ENCODE measurements around the gene STEEP1. TPM values are rescaled to one million over a fixed set of nuclear protein-coding genes. Genes with fewer than 3 reads are reported as not detected.

The STEEP1 gene
- 21.9 and 22.0 TPM in 2 replicates for total RNA-seq

DNA sequence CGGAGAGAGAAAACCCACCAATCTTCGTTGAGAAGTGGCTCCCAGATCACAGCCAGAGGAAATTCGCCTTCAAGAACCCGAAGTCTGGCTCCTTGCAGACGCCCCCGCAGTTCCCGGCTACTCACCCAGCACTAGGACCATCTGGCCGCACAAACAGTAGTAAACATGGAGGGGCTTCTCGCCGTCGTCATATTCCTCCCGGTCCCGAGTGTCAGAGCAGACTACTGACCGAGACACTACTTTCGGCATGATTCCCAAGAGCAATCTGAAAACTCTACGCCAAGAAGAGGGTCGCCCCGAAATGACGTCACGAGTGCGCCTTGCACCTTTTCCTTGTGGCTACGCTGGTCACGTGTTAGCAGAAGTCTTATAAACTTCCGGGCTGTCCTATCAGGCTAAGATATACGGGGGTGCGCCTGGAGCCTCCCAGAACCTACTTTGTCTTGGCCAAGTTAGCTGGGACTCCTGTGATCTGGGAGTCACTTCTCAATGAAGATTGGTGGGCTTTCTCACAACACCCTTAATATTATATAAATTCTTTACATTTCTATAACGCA is at the start of gene STEEP1:
STEEP1 (minus strand) TSS at position 303 of the 557 bp plus-strand sequence; CDS start at position 249, 54 bp downstream.
- H3K36me3 Mint-ChIP-seq (ENCODE audit: low read depth): peaks cover 3% of the 10 kb centered on the region
- no peaks in the 10 kb centered on the region for H3K9me3 Mint-ChIP-seq
- intact Hi-C loops (cut with micrococcal nuclease): loop anchor here (1.0 to 2.0 kb wide), 2 partner anchors 9 to 128 kb away; partner anchors contain the start of genes SEPTIN6 and UBE2A
- H3K27me3 Mint-ChIP-seq (ENCODE audit: low read depth): no peaks in the 10 kb centered on the region
- peak within 1 kb of the TSS; percentile 93 for H3K4me3 Mint-ChIP-seq (ENCODE audit: low read depth)
- H3K4me1 Mint-ChIP-seq (ENCODE audit: low read depth): peaks cover 11% of the 10 kb centered on the region
- DNase-seq (ENCODE audit: low spot score): peak; percentile 82
- H3K27ac Mint-ChIP-seq: peak within 1 kb of the TSS; percentile 89

DNA sequence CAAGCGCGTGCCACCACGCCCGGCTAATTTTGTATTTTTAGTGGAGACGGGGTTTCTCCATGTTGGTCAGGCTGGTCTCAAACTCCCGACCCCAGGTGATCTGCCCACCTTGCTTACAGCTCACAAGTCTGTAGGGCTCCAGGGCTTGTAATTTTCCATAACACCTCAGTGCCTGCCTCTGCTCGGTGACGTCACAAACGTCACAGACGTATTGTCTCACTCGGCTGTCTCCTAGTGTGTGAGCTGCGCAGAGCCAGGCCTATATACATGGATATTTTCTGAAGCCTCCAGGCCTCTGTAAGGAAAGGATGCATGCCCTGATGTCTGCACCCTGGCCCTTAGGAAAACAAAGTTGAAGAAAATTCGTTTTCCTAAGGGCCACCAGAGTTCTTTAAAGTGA is 49.6 kb upstream of the STEEP1 start:
- no peak overlapping the region for H3K27ac Mint-ChIP-seq
- H3K4me1 Mint-ChIP-seq (ENCODE audit: low read depth): peaks cover 3% of the 10 kb centered on the region
- H3K9me3 Mint-ChIP-seq: no peaks in the 10 kb centered on the region
- peaks cover 20% of the 10 kb centered on the region for H3K36me3 Mint-ChIP-seq (ENCODE audit: low read depth)
- no peak for DNase-seq (ENCODE audit: low spot score)
- intact Hi-C loops (cut with micrococcal nuclease): no loop called here
- no peaks in the 10 kb centered on the region for H3K27me3 Mint-ChIP-seq (ENCODE audit: low read depth)
- H3K4me3 Mint-ChIP-seq (ENCODE audit: low read depth): no peak overlapping the region

DNA sequence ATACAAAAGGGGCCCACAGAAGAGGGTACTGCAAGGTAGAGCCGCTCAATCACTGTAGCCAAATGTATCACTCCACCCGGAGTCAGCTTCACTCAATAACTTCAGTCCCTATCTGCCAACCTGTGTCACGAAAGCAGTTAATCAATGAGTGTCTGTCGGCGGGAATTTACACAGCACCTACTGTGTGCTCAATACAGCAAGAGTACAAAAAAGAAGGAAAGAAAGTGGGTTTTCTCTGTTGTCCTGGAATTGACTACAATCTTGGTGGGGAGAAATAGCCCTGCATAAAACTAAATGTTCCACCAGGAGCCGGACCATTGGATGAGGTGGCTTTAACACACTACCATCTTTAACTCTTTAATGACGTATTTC is 41.8 kb upstream of the STEEP1 start:
- no peak for DNase-seq (ENCODE audit: low spot score)
- Mint-ChIP-seq H3K36me3 (ENCODE audit: low read depth) (peaks cover 13% of the 10 kb centered on the region), H3K27ac (peak overlapping the region; percentile 96), H3K27me3 (ENCODE audit: low read depth) (no peaks in the 10 kb centered on the region), H3K9me3 (no peaks in the 10 kb centered on the region), H3K4me3 (ENCODE audit: low read depth) (peak overlapping the region; percentile 97), H3K4me1 (ENCODE audit: low read depth) (peaks cover 18% of the 10 kb centered on the region)
- intact Hi-C loops (cut with micrococcal nuclease): loop anchor here (2.0 to 10.0 kb wide), 6 partner anchors 40 to 184 kb away; partner anchors contain the start of genes RPL39 and SEPTIN6

DNA sequence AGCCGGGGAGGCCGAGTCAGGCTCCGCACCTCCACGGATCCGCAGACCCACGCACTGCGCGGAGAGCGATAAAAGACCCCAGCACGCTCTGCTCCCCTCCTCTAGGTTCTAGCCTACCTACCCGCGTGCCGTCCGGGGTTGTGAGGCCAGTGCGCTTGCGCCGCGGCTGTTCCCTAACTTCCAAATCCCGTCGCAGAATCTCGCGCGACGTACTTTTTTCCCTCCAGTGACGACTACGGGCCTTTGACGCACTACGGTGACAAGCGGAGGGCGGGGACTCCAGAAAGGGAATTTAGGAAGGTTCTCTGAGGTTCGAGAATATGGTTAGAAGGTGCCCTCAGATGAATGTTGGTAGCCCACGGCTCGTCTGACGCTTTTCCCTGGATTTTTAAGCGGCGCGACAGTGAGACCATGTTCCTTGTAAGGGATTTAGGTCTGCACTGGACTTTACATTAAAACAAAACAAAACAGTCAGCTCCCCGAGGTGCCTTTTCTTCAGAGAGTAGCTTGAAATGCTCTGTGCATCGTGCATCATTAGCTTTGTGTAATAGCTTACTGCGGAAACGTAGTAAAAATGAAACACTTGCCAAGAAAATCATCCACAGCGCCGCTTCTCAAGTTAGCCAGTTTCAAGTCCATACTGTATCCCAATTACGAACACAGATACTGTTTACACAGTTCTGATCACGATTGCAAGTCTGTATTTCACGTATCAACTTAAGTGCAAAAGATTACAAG is 41.2 kb upstream of the STEEP1 start, which contains the start of gene NKRF:
NKRF (minus strand) TSS at position 145 of the 738 bp plus-strand sequence.
- H3K27ac Mint-ChIP-seq: peak within 1 kb of the TSS; percentile 96
- H3K4me1 Mint-ChIP-seq (ENCODE audit: low read depth): peaks cover 20% of the 10 kb centered on the region
- peak within 1 kb of the TSS; percentile 97 for H3K4me3 Mint-ChIP-seq (ENCODE audit: low read depth)
- no peaks in the 10 kb centered on the region for H3K9me3 Mint-ChIP-seq
- peak; percentile 86 for DNase-seq (ENCODE audit: low spot score)
- peaks cover 17% of the 10 kb centered on the region for H3K36me3 Mint-ChIP-seq (ENCODE audit: low read depth)
- no peaks in the 10 kb centered on the region for H3K27me3 Mint-ChIP-seq (ENCODE audit: low read depth)
- intact Hi-C loops (cut with micrococcal nuclease): loop anchor here (2.0 to 10.0 kb wide), 6 partner anchors 41 to 184 kb away; partner anchors contain the start of genes RPL39 and SEPTIN6

DNA sequence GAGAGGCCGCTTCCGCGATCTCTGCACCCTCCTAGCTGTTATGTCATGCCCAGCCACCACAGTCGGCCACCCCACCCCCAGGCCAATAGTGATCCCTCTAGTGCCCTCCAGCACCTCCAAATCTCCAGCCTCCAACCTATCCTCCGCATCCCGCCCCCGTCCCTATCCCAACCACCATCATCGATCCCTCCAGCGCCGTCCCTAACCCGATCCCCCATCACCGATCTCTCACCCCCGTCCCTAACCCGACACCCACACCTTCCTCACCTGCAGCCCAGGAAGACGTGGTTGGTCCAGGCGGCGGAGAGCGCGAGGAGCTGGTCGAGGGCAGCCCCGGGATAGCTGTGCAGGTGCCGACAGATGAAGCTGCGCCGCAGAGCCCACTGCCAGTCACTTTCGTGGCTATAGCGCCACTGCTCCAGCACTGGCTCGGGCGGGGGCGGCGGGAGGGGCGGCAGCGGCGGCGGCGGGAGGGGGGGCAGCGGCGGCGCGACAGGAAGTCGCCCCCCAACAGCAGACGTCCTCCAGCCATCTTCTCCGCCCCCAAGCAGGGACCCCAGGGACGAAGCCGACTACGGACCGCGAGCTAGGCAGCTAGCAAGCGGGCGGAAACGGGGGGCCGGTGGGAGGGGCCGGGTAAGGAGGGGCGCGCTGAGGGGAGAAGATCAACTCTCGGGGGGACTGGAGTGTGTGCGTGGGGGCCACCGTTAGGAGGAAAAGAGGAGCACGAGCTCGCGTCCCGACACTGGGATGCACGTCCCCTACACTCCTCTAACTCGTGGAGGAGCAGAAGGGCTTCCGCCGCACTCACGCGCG is 40.5 kb upstream of the STEEP1 start:
- Mint-ChIP-seq H3K4me1 (ENCODE audit: low read depth) (peaks cover 20% of the 10 kb centered on the region), H3K36me3 (ENCODE audit: low read depth) (peaks cover 20% of the 10 kb centered on the region), H3K27me3 (ENCODE audit: low read depth) (no peaks in the 10 kb centered on the region), H3K4me3 (ENCODE audit: low read depth) (peak overlapping the region; percentile 97), H3K27ac (peak overlapping the region; percentile 96), H3K9me3 (no peaks in the 10 kb centered on the region)
- intact Hi-C loops (cut with micrococcal nuclease): loop anchor here (2.0 to 10.0 kb wide), 6 partner anchors 42 to 185 kb away; partner anchors contain the start of genes RPL39 and SEPTIN6
- peak; percentile 23 for DNase-seq (ENCODE audit: low spot score)

DNA sequence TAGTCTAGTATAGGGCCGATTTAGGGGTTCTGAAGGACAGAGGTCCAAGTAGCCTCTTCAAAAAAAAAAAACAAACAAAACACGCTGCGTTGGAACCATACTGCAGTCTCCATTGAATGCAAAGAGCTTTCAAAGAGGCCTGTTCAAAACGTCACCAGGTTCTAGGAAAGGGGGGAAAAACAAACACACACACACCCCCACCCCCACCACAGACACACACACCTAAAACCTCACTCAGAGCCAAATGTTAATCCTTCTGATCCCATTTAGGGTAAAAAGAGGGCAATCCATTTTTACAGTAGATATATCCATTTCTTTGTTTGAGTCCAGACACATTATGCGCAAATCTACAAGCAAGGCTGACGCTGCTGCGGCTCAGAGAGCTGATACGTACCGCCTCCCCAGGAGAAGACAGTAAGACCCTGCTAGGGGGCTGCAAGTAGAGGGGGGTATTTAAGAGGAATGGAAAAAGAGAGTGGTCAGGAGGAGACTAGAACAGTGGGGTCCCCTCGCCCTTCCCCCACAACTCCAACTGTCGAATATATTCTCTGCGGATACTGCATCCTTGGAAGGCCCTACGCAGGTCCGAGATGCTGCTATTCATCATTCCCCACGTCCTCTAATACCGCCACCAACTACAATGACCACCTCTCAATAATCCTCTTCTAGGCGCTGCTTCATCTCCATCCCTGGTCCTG is 39.7 kb upstream of the STEEP1 start:
- Mint-ChIP-seq H3K27ac (peak overlapping the region; percentile 91), H3K9me3 (no peaks in the 10 kb centered on the region), H3K27me3 (ENCODE audit: low read depth) (no peaks in the 10 kb centered on the region), H3K4me1 (ENCODE audit: low read depth) (peaks cover 17% of the 10 kb centered on the region), H3K36me3 (ENCODE audit: low read depth) (peaks cover 20% of the 10 kb centered on the region), H3K4me3 (ENCODE audit: low read depth) (peak overlapping the region; percentile 97)
- DNase-seq (ENCODE audit: low spot score): no peak
- intact Hi-C loops (cut with micrococcal nuclease): loop anchor here (5.0 to 10.0 kb wide), 4 partner anchors 42 to 147 kb away; no protein-coding TSS in a partner anchor

DNA sequence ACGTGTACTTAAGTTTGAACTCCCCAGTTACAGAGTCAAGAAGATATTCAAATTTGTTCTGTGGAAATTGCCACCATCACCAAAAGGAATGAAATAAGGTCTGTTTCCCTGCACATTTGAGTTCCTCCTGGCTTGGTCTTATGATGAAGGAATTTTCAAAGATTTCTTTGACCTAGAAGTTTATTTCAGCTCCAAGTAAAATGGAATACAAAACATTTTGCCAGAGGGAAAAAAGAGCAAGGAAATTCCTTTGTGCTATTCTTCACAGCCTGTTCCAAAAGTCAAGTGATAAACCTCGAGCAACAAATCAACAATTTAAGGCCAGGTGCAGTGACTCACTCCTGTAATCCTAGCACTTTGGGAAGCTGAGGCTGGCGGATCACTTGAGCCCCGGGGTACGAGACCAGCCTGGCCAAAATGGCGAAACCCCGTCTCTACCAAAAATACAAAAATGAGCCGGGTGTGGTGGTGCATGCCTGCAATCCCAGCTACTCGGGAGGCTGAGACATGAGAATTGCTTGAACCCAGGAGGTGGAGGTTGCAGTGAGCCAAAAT is 37.6 kb upstream of the STEEP1 start:
- Mint-ChIP-seq H3K4me3 (ENCODE audit: low read depth) (no peak overlapping the region), H3K27ac (no peak overlapping the region), H3K36me3 (ENCODE audit: low read depth) (peaks cover 27% of the 10 kb centered on the region), H3K27me3 (ENCODE audit: low read depth) (no peaks in the 10 kb centered on the region), H3K4me1 (ENCODE audit: low read depth) (peaks cover 17% of the 10 kb centered on the region), H3K9me3 (no peaks in the 10 kb centered on the region)
- no peak for DNase-seq (ENCODE audit: low spot score)
- intact Hi-C loops (cut with micrococcal nuclease): loop anchor here (10.0 kb wide), 1 partner anchor 88 kb away; no protein-coding TSS in a partner anchor

DNA sequence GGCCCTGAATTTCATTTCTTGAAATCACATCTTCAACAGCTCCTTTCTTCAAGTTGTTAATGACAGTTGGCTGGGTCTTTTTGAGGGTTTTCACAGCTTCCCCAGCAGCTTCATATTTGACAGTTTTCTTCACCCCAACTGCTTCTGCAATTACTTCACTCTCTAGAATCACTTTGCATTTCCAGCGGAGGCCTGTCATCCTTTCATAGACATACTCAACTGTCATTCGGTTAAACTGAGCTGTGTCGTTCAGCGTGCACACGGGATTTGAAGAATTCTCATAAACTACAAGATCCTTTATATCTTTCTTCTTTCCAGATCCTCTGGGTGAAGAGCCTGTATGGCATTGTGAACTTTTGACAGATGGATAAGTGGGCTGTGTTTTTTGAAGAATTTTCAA is 24.6 kb upstream of the STEEP1 start:
- no peak for DNase-seq (ENCODE audit: low spot score)
- no peaks in the 10 kb centered on the region for H3K4me1 Mint-ChIP-seq (ENCODE audit: low read depth)
- peaks cover 33% of the 10 kb centered on the region for H3K36me3 Mint-ChIP-seq (ENCODE audit: low read depth)
- no peaks in the 10 kb centered on the region for H3K9me3 Mint-ChIP-seq
- no peak overlapping the region for H3K4me3 Mint-ChIP-seq (ENCODE audit: low read depth)
- no peak overlapping the region for H3K27ac Mint-ChIP-seq
- H3K27me3 Mint-ChIP-seq (ENCODE audit: low read depth): no peaks in the 10 kb centered on the region
- intact Hi-C loops (cut with micrococcal nuclease): no loop called here

DNA sequence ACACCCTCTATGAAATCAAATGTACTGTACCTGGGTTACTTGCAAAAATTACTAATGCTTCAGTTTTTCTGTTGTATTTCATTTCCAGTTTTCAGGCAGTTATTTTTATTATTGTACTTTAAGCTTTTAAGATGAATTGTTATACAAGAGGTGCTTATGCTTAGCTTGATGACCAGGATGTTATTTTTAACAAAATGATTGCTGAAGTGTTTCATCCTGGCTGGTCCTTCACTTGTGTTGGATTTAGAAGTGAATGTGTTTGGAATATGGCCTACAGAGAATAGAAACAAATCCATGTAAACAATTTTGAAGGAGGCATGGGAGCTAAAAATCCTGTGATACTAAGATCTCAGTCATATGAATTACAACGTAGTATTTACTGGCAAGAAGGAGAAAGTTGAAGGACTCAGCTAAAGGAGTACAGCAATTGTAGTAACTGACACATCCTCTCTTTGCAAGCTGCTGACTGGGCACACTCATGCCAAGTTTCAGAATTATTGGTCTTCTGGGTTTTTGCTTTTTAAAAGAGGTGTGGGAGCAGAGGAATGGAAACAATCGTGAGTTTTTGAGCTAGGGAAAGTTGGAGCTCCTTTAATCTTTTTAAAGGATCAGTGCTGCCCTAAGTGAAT is 18.3 kb upstream of the STEEP1 start:
- Mint-ChIP-seq H3K4me1 (ENCODE audit: low read depth) (peaks cover 10% of the 10 kb centered on the region), H3K36me3 (ENCODE audit: low read depth) (peaks cover 16% of the 10 kb centered on the region), H3K27ac (no peak overlapping the region), H3K4me3 (ENCODE audit: low read depth) (no peak overlapping the region), H3K27me3 (ENCODE audit: low read depth) (no peaks in the 10 kb centered on the region), H3K9me3 (no peaks in the 10 kb centered on the region)
- DNase-seq (ENCODE audit: low spot score): no peak
- intact Hi-C loops (cut with micrococcal nuclease): no loop called here

DNA sequence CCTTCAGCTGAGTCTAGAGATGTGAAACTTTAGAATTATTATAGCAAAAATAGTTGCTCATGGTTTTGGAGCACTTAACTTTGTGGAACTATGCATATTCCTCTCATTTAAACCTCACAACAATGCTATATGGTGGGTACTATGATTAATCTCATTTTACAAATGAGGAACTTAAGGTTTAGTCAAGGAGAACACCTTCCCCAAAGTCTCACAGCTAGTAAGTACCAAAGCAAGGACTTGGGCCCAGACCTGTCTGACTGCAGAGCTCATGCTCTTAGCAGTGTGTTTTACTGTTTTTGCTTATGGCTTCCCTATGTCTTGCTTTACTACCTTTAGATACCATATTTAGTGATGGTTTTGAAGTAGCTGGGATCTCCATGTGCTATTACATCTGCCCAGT is 14.2 kb upstream of the STEEP1 start:
- Mint-ChIP-seq H3K27me3 (ENCODE audit: low read depth) (no peaks in the 10 kb centered on the region), H3K4me3 (ENCODE audit: low read depth) (no peak overlapping the region), H3K27ac (no peak overlapping the region), H3K4me1 (ENCODE audit: low read depth) (peaks cover 16% of the 10 kb centered on the region), H3K36me3 (ENCODE audit: low read depth) (peaks cover 22% of the 10 kb centered on the region), H3K9me3 (no peaks in the 10 kb centered on the region)
- intact Hi-C loops (cut with micrococcal nuclease): loop anchor here (10.0 kb wide), 1 partner anchor 95 kb away; no protein-coding TSS in a partner anchor
- no peak for DNase-seq (ENCODE audit: low spot score)

DNA sequence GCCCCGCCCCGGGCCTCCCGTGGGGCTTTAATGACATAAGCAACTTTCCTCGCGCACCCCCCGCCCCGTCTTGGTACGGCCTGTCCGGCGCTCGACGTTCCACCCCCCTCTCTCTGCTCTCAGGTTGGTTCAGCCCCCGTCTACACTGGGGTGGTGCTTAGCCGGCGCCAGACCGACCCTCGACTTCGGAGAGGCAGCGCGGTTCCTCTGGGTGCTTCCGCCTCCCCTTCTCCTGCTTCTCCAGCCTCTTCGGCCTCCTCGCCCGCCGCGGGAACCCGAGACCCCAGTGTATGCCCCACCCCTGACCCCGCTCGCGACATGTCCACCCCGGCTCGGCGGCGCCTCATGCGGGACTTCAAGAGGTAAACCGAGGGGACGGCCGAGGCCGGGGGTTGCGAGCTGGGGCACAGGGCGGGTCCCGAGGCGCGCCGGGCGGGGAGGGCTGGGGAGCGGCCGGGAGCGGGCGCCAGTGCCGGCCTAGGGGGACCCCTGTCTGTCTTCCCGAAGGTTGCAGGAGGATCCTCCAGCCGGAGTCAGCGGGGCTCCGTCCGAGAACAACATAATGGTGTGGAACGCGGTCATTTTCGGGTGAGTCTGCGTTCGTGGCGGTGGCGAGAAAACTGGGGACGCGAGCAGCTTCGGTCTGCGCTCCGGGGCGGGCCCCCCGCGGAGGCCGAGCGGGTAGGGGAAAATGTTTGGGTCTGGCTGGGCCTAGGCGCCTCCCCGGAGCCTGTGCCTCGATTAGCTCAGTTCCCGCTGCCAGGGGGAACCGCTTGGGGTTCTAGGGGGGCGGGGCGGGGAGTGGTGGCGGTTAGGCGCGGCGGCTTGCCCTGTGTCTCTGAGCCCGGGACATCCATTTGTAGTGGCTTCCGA is 9.4 kb upstream of the STEEP1 start, which contains the start of gene UBE2A:
UBE2A (plus strand) TSS at position 170 of the 873 bp plus-strand sequence; CDS start at position 319, 149 bp downstream.
- intact Hi-C loops (cut with micrococcal nuclease): loop anchor here (1.0 to 10.0 kb wide), 5 partner anchors 9 to 119 kb away; partner anchors contain the start of genes SEPTIN6 and STEEP1
- H3K4me1 Mint-ChIP-seq (ENCODE audit: low read depth): peaks cover 15% of the 10 kb centered on the region
- peak within 1 kb of the TSS; percentile 91 for H3K4me3 Mint-ChIP-seq (ENCODE audit: low read depth)
- no peaks in the 10 kb centered on the region for H3K9me3 Mint-ChIP-seq
- no peaks in the 10 kb centered on the region for H3K27me3 Mint-ChIP-seq (ENCODE audit: low read depth)
- DNase-seq (ENCODE audit: low spot score): peak; percentile 82
- peak within 1 kb of the TSS; percentile 90 for H3K27ac Mint-ChIP-seq
- H3K36me3 Mint-ChIP-seq (ENCODE audit: low read depth): peaks cover 10% of the 10 kb centered on the region

Data from activated T-helper 2 cell treated with anti-CD3 and anti-CD28 coated beads, Interferon-gamma antibody, Interleukin-2, Interleukin-4, amounts not matched to agents 10 μg/mL and 5 μg/mL and 100 μg/mL, durations not matched to agents 14 hours and 24 hours and 36 hours (primary cell).